IPS-18c (cell line): Measurements from ENCODE around the gene GPR21.

ENCODE experiments used
- H3K4me3 ChIP-seq: 2 replicates; pipeline ENCODE4 v1.7.0; 2013; ENCODE audit warnings: low read depth, mild to moderate bottlenecking, low read length, moderate library complexity; ENCODE audit not compliant: insufficient read depth
- H3K9me3 ChIP-seq: one replicate; pipeline ENCODE4 v1.6.1; 2013; ENCODE audit warnings: mild to moderate bottlenecking, low read length, moderate library complexity; ENCODE audit not compliant: control insufficient read depth, insufficient read depth

GPR21 gene

DNA sequence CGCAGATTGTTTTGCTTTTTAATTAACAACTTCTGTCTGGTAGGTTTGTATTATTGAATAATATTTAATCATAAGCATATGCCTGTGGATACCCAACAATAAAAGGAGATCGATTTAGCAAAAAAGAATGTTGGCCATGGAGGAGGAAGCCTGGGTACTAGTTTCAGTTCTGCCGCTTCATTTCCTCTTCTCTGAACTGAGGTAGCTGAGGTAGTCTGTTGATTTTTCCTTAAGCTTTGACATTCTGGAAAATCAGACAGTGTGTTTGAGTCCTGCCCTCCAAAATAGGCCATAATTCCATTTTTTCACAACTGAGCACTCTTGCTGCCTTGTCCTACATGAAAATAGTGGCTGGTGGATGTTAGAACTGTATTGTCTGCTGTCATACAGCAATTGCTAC lies 6.0 kb upstream of the GPR21 start:
- Histone ChIP-seq H3K9me3 (no peaks in the 10 kb centered on the region), H3K4me3 (no peak overlapping the region)

DNA sequence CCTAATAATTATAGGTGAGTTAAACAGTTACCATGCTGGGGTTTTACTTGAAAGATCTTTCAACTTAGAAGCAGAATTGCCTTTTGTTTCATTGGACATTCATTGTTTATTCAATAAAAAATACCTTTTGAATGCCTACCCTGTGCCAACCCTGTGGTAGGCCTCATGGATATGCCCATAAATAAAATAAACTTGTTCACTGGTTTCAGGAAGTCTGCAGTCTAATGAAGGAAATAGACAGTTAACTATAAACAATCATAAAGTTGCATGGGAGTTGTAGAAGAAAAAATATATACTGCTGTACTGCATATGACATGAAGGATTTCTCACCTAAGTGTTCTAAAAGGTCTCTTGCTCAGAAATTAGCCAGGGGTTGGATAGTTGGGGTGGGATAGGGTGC lies 5.3 kb upstream of the GPR21 start:
- Histone ChIP-seq H3K4me3 (no peak overlapping the region), H3K9me3 (no peaks in the 10 kb centered on the region)

- H3K9me3 ChIP-seq, result no peaks in the 10 kb centered on the region
- H3K4me3 ChIP-seq, result no peak overlapping the region
Measured at GRCh38 chr9:123028973-123029372, 4.5 kb upstream of the GPR21 start.

DNA sequence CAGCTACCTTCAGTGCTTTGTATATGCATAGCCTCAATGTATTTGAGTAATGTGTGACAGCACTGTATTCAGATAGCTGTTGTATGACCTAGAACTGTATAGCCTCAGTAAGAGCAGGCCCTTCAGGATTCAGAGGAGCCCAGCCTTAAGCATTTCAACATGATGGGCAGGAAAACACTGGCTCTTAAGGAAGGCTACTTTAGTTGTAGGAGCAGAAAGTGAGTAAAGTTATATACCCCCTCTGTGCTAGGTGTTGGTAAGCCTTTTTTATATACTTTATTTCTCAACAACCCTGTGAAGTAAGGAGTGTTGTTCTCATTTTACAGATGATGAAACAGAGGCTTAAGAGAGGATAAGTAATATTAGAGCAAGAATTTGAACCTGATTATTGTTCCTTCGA lies 1.5 kb upstream of the GPR21 start:
- H3K4me3 ChIP-seq, result no peak overlapping the region
- no peaks in the 10 kb centered on the region for H3K9me3 ChIP-seq

- H3K4me3 ChIP-seq, result no peak overlapping the region
Measured at GRCh38 chr9:123033864-123034601, 566 bp downstream of the GPR21 start.

DNA sequence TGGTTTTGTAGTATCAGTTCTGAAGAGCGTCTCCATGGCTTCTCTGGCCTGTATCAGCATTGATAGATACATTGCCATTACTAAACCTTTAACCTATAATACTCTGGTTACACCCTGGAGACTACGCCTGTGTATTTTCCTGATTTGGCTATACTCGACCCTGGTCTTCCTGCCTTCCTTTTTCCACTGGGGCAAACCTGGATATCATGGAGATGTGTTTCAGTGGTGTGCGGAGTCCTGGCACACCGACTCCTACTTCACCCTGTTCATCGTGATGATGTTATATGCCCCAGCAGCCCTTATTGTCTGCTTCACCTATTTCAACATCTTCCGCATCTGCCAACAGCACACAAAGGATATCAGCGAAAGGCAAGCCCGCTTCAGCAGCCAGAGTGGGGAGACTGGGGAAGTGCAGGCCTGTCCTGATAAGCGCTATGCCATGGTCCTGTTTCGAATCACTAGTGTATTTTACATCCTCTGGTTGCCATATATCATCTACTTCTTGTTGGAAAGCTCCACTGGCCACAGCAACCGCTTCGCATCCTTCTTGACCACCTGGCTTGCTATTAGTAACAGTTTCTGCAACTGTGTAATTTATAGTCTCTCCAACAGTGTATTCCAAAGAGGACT lies 1.5 kb downstream of the GPR21 start:
- H3K4me3 ChIP-seq, result no peak overlapping the region
- no peaks in the 10 kb centered on the region for H3K9me3 ChIP-seq

More at GRCh38 chr9:123033864-123034601, 566 bp downstream of the GPR21 start:
- no peaks in the 10 kb centered on the region for H3K9me3 ChIP-seq

GRCh38 chr9:123035791-123036190 lies 2.3 kb downstream of the GPR21 start:
- Histone ChIP-seq H3K9me3 (no peaks in the 10 kb centered on the region), H3K4me3 (no peak overlapping the region)

- H3K9me3 ChIP-seq, result no peaks in the 10 kb centered on the region
- no peak overlapping the region for H3K4me3 ChIP-seq
Measured at GRCh38 chr9:123036893-123037545, 3.6 kb downstream of the GPR21 start.

DNA sequence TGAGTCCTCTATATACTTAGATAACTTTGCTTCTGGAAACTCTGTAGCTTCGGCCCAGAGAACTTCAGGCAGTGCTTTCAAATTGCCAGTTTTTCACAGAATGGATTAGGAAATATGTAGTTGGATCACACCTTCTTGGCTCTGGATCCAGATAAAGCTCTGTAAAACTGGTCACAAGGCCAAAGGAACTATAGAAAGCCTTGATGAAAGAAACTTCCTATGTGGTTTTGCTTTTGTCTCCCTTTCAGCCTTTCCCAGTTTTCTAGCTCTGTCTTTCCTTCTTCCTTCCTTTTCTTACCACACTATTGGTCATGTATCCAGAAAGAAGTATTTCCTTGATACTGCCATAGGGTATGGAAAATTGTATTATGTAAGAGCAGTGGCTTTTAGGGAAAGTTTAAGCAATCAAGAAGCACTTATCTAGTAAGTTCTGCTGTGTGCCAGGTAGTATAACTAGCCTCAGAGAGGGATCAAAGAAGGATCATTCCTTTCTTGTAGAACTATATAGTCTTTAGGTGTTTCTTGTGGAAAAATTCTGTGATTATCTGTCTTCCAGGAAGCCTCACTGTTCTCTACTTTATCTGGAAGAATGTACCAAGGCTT lies 6.3 kb downstream of the GPR21 start:
- H3K4me3 ChIP-seq, result no peak overlapping the region
- H3K9me3 ChIP-seq, result no peaks in the 10 kb centered on the region

GRCh38 chr9:123040801-123041200 lies 7.3 kb downstream of the GPR21 start:
- no peak overlapping the region for H3K4me3 ChIP-seq
- H3K9me3 ChIP-seq, result no peaks in the 10 kb centered on the region

DNA sequence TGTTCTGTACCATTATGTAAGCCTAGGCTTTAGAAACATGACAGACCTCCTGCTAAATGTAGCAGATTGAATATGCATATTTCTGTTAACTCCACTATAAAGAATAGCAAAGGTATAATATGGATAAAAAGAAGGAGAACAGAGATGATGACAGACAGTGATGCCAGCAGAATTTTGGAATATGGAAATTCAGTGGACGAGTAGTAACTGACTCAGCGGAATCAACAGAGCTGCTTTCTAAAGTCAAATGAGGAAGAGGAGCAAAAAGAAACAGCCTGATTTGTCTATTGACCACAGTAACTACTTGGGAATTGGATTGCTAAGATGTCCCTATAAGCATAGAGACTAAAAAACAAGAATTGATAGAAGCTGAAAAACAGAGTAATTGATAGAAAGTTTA lies 8.0 kb downstream of the GPR21 start:
- H3K9me3 ChIP-seq, result no peaks in the 10 kb centered on the region

DNA sequence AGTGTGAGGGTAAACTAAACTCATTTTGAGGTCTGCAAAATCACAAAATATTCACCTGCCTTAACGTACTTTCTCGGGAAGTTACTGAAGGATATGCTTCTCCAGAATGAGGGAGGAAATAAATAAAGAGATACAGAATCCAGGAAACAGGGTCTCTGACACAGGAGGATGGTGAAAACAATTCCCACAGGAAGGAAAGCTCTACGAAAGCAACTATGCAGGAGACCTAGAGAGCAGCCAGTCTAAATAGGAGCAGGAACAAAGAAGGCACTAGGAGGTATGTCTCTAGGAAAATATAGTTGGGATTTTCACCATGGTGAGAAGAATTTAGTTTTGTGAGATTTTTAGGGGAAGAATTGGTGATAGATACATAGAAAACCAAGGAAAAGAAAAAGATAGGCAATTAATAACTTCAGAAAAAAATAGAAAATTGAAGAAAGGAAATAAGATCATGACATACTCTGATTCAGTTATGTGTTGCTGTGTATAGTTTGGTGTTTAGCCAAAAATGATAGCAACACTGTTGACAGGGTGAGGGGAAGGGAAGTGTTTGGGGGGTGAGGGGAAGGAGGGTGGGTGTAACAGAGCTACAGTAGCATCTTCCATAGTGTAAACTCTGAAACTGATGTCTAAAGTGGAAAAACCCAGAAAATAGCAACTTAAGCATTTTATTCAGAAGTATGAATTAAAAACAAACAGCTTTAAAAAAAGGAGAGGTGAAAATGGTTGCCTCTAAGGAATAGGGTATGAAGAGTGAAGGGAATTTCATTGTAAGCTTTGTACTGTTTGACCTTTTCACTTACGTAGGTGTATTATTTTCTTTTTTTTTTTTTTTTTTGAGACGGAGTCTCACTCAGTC lies 9.8 kb downstream of the GPR21 start:
- Histone ChIP-seq H3K9me3 (no peaks in the 10 kb centered on the region), H3K4me3 (no peak overlapping the region)

More for the DNA sequence above, 8.0 kb downstream of the GPR21 start:
- H3K4me3 ChIP-seq, result no peak overlapping the region

DNA sequence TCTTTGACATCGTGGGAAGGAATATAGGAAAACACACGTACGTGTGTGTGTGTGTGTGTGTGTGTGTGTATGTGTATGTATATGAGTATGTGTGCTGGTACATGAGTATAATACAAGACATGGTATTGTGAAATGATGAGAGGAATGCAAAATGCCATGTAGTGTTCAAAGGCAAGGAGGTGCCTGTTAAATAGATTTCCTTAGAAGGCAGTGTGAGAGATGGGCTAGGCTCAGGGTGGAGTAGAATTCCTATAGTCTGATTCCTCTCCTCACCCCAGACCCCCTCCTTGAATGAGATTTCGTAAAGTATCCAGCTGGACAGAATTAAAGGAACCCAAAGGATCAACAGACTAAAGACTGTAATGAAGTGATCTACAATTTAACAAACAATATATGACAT lies 11.1 kb downstream of the GPR21 start:
- H3K4me3 ChIP-seq, result no peak overlapping the region
- H3K9me3 ChIP-seq, result no peaks in the 10 kb centered on the region

DNA sequence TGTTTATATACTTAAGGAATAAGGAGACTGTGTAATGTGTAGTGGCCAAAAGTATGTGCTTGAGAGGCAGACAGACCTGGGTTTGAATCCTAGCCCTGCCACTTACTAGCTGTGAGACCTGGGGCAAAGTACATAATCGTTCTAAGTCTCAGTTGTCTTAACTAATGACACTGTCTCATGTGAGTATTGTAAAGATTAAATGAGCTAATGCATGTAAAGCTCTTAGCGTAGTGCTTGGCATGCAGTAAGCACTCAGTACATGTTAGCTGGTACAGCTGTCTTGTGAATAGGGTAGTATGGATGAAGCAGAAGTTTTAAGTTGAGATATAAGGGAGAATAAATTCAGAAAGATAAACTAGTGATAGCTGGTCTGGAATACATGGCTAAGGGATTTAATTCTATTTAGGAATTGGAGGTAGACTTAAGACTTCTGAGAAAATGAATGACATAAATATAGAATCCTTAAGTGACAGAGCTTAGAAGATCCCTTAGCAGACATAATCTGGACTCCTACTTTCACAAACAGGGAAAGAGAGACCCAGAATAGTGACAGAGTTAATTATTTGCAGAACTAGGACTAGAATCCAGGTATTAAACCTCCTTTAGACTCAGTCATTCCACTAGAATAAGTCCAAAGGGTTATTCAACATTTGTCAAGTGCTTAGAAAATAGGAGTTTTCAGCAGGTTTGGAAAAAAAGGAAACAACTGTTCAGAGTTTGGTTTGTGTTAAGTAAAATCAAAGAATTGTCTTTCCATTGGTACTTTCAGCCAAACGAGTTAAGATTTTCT lies 13.1 kb downstream of the GPR21 start:
- no peaks in the 10 kb centered on the region for H3K9me3 ChIP-seq
- no peak overlapping the region for H3K4me3 ChIP-seq

DNA sequence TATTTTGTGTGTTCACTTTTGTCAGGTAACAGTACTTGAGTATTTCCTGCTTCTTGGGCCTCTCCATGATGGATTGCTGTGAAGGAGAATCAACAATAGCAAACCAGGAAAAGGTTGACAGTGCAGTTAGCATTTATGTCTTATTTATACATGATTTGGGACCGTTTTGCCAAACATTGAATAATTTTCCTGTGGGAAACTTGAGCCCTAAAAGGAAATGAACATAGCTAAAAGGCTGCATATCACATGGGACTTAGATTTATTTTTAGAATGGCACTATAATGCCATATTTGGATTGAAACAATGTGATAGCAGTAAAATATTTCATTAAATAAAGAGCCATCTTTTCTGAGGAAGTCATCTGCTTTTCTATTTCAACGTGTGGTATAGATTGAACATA lies 15.3 kb downstream of the GPR21 start:
- H3K4me3 ChIP-seq, result no peak overlapping the region

DNA sequence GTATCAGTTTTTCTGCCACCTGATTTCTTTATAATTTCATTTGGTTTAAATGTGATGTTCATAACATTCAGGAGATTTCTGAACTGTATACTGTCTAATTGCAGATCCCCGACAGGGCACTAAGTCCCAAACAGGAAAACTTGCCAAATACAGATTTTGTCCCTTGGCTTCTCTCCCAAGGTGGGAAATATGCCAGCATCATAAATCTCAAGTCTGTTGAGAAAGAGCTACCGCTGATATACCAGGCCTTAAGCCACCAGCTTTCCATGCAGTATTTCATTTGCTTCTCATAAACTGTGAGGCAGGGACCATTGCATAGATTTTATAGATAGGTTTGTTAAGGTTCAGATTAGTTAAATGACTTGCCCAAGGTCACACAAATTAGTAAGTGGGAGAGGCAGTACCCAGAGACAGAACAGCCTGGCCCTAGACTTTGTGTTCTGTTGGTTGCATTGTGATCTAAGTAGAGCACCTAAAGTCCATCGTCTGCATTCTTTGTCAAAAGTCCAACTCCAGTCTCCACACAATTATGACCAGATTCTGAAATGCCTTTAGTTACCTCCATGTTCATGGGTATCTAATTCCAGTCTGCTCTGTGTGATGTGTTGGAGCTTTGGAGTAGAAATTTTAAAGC lies 16.2 kb downstream of the GPR21 start:
- no peak overlapping the region for H3K4me3 ChIP-seq
- no peaks in the 10 kb centered on the region for H3K9me3 ChIP-seq

More for the DNA sequence above, 15.3 kb downstream of the GPR21 start:
- H3K9me3 ChIP-seq, result no peaks in the 10 kb centered on the region
